ENCODE results near the gene SPAG5. TPM values are rescaled to one million over a fixed set of nuclear protein-coding genes. Genes with fewer than 3 reads are reported as not detected.
"Not testable (repeated sequence)": the region's sequence is repeated elsewhere in the genome, so short reads cannot be mapped to it uniquely, and the experiment has no call there.

Gene SPAG5
- total RNA-seq, 2 donors from 2014 or later = 150 to 326 TPM

DNA sequence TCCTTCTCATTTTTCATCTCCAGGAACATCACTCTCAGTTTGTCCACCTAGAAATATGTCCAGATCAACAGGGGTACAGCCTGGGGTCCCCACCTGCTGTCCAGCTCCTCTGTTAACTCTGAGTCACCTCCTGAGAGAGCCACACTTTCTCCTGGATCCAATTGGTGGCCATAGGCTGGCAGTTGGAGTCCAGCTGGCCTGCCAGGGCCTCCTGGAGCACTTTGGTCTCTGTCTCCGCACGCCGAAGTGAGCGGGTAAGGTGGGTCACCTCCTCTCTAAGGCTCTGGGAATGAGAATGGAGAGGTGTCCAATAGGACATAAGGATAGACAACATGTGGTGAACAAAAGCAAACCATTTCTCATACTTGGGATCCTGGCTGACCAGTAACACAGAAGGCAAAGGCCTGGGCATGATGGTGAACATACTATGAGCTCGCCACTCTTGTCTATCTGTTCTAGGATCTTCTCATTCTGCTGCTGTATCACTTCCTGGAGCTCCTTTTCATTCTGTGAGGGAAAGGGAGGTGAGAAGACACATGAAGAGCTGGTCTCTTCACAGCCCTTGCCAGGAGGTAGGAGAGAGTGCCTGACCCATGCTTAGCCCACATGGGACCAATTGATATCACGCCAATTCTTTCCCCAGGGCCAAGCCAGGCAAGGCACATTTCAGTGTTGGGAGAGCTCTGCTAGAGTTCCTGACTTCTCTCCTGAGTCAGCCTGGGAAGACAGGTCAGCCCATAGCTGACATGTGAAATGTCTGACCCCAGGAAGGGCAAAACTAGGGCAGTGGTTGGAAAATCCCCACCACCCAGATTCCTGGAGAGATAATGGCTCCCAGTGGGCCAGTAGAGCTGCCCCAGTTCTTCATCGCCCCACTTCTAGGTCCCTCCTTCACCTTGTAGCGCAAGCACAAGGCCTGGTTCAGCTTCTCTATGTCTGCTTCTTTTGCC lies 20.3 kb downstream of the SPAG5 start:
- H3K9me3 Mint-ChIP-seq = no peaks in the 10 kb centered on the region
- H3K36me3 Mint-ChIP-seq = peaks cover 18 to 32% of the 10 kb centered on the region in 2 donors
- DNase-seq (ENCODE audit: low spot score in 2 of 2) = no peak
- no peak for ATAC-seq
- H3K27ac Mint-ChIP-seq = peak overlapping the region; percentile 13 to 92

DNA sequence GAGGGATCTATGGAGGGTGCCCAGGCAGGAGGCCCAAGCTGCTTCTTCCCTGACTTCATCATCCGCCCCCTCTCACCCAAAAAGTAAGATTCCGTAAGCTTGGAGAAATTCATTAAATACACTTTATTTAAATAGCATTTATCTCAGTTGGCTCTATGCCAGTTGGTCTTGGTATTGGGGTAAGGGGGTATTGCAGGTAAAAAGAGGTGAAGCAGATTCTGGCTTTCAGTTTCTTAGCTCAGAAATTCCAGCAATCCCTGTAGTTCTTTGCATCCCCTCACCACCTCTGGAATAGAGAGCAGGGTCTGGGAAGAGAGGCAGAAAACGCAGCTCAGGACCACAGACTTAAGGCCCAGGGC lies 21.4 kb downstream of the SPAG5 start:
- Mint-ChIP-seq H3K27ac (peak overlapping the region in 1 of 2 donors; percentile 60), H3K9me3 (no peaks in the 10 kb centered on the region), H3K36me3 (peaks cover 18 to 39% of the 10 kb centered on the region in 2 donors)
- DNase-seq (ENCODE audit: low spot score in 2 of 2) = no peak
- ATAC-seq = no peak

DNA sequence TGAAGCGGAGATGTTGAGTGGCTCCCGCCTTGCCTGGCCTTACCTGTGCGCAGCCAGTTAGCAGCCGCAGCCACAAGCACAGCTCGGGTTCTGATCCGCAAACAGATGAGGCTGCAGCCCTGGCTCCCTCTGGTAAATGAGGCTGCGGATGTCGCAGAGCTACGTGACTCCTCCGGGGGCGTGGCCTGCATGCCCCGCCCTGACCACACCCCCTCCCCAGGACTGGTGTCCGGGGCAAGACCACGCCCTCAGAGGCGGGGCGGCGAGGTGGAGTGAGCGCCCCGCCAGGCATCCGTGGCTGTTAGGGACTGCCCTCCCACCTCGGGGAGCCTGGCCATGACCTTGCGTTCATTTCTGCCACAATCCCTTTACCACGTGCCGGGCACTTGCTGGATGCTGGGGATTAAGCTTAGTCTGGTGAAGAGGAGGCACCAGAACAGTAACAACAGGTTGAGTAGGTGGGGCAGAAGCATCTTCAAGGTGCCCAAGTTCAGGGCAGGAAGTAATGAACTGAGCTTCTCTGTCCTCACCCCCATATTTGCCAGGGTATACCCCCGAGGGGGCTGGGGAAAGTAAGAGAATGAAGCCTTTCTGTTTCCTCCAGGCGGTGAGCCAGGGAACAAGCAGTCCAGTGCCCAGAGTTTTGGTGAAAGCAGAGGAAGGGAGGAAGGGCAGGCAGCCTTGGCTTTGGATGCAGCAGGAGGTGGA lies 21.9 kb downstream of the SPAG5 start, which contains the start of gene ALDOC:
TSS of gene ALDOC (minus strand) at position 138 of the 708 bp plus-strand sequence. CDS start 1,363 bp downstream, outside the sequence.
- DNase-seq (ENCODE audit: low spot score in 2 of 2) (peak; percentile 96 to 99), ATAC-seq (peak; percentile 91 to 93)
- peak within 1 kb of the TSS; percentile 60 to 94 for H3K27ac Mint-ChIP-seq
- no peaks in the 10 kb centered on the region for H3K9me3 Mint-ChIP-seq
- peaks cover 18 to 39% of the 10 kb centered on the region in 2 donors for H3K36me3 Mint-ChIP-seq

DNA sequence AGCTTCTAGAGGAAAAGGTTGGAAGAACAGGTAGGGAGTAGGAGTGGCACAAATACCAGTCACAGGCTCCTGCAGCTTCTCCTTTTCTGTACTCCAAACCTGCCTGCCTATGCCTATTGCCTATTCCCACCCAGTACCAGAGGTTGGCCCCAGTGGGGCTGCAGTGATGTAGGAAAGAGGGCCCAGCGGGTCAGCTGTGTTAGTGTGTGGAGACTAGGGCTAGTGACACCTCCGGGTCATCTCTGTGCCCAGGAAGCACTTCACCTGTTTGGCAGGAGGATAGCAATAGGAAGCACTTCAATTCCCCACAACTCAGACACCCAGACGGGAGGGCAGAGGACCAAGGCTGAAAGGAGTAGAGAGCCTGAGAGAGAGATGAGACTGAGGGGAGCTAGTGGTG lies 22.8 kb downstream of the SPAG5 start:
- H3K9me3 Mint-ChIP-seq; DNase-seq (ENCODE audit: low spot score in 2 of 2); ATAC-seq: not testable (repeated sequence)
- H3K27ac Mint-ChIP-seq = peak overlapping the region; percentile 60 to 94
- peaks cover 22 to 38% of the 10 kb centered on the region in 2 donors for H3K36me3 Mint-ChIP-seq

DNA sequence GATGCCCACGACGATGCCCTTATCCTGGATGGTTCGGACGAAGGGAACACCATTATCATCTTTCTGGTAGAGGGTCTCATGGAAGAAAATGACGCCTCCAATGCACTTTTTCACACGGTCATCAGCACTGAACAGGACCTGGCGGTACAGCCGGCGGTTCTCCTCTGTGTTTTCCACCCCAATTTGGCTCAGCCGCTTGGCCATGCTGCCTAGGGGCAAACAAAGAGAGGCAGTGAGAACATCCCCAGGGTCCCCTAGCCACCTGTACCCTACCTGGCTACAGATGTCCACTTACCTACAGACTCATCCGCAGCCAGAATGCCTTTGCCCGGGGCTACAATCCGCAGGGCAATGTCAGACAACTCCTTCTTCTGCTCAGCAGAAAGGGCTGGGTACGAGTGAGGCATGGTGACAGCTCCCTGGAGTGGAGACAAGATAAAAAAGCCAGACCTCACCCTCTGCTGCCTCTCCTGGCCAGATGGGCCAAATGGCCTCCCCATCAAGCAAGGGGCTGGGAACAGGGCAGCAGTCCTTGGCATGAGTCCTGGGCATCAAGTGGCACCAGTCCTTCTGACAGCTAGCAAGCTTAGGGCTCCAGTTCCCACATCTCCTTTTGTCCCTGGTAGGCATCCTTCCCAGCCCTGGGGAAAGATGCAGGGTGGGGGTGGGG lies 23.6 kb downstream of the SPAG5 start:
- Mint-ChIP-seq H3K27ac (no peak overlapping the region), H3K36me3 (peaks cover 21 to 39% of the 10 kb centered on the region in 2 donors), H3K9me3 (no peaks in the 10 kb centered on the region)
- ATAC-seq (no peak), DNase-seq (ENCODE audit: low spot score in 2 of 2) (no peak)

DNA sequence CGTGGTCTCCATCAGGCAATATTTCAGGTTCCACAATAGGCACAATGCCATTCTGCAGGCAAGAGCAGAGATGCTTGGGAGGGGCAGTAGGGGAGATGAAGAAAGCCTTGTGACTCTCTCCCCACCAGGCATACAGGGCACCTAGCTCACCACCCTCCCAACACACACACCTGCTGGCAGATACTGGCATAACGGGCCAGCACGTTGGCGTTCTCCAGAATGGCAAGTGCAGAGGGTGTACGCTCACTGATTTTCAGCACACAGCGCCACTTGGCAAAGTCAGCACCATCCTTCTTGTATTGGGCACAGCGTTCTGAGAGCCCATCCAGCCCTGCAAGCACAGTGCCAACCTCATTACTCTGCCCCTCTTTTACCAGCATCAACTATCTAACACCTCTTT lies 24.3 kb downstream of the SPAG5 start:
- DNase-seq (ENCODE audit: low spot score in 2 of 2) = no peak
- Mint-ChIP-seq H3K36me3 (peaks cover 19 to 46% of the 10 kb centered on the region in 2 donors), H3K9me3 (no peaks in the 10 kb centered on the region), H3K27ac (no peak overlapping the region)
- no peak for ATAC-seq

DNA sequence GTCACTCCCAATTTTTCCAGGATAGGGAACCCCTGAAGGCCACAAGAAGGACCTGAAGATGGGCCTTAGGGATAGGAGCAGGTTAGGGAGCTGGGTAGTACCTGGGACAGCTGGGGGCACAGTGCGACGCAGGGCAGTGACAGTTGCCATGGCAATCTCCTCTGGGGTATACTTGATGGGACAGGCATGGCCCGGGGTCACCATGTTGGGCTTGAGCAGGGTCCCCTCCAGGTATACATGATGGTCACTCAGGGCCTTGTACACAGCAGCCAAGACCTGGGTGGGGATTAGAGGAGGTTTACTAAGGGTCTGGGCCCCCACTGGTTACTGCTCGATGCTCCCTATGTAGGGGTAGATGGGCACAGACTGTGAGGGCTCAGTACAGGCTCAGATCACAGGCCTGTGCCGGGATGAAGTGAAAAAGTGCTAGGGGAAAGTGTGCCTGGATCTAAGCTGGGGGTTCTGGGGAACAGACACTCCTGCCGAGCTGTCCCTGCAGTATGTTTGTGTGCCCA lies 24.8 kb downstream of the SPAG5 start:
- peaks cover 14 to 43% of the 10 kb centered on the region in 2 donors for H3K36me3 Mint-ChIP-seq
- H3K9me3 Mint-ChIP-seq = no peaks in the 10 kb centered on the region
- no peak overlapping the region for H3K27ac Mint-ChIP-seq
- DNase-seq (ENCODE audit: low spot score in 2 of 2) (no peak), ATAC-seq (no peak)

DNA sequence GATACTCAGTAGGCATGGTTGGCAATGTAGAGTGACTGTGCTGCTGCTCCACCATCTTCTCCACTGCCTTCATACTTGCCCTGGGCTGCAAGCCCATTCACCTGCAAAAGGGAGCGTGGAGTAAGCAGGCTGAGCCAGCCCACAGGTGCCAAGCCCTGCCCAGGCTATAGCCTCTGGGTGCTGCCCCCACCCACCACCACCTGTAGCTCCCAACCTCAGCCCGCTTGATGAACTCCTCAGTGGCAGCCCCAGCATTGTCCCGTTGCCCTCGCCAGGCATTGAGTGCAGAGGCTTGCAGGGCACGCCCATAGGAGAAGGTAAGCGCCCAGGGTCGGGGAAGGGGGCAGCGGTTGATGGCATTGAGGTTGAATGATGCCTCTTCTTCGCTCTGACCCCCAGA lies 25.3 kb downstream of the SPAG5 start:
- peaks cover 9 to 38% of the 10 kb centered on the region in 2 donors for H3K36me3 Mint-ChIP-seq
- H3K9me3 Mint-ChIP-seq = no peaks in the 10 kb centered on the region
- no peak overlapping the region for H3K27ac Mint-ChIP-seq
- DNase-seq (ENCODE audit: low spot score in 2 of 2) (no peak), ATAC-seq (no peak)

DNA sequence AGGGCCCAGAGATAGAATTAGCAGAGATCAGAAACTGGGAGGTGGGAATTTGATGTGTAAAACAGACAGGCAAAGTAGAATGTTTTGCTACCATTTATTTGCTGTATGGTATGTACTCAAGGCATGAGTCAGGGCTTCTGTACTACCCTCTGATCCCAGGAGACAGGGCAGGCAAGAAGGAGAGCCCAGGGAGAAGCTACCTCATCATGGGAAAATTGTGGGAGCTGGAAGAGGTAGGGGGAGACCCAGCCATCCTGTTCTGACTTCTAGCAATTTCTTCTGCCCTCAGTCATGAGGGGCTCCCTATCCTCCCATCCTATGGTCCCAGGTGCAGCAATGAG lies 25.8 kb downstream of the SPAG5 start:
- Mint-ChIP-seq H3K27ac (no peak overlapping the region), H3K36me3 (peaks cover 9 to 37% of the 10 kb centered on the region in 2 donors), H3K9me3 (no peaks in the 10 kb centered on the region)
- no peak for ATAC-seq
- no peak for DNase-seq (ENCODE audit: low spot score in 2 of 2)

DNA sequence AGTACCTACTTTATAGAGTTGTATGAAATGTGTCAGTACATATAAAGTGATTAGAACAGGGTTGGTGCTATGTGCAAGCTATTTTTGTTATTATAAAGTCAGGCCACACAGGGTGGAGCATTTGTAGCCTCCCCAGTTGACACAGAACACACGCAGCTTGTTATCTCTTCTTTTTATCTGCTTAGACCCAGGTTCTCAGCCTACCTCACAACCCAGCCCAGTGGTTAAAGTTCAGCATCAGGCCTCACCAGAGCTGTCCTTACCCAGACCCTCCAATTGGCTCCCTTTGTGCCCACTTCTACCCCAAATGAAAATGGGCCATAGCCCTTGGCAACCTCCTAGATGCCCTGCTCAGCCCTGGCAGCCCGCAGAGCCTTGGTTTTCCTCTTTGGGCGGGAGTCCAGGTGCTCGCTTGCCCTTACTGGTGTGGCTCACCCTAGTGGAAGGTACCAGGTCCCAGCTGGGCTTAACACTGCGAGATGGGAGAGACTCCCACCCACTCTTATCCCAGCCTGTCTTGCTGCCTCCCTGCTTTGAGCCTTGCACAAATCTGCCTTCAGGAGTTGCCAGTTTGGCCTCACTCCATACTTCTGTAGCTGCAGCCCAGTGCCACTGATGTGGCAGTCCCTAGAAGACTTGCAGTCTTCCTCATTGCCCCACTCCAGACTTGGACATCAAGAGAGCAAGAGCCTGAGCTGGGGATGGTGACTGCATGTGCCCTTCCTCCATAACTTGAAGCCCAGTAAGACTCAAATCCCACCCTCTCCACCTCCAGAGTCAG lies 26.4 kb downstream of the SPAG5 start:
- DNase-seq (ENCODE audit: low spot score in 2 of 2) (no peak), ATAC-seq (no peak)
- Mint-ChIP-seq H3K27ac (peak overlapping the region; percentile 70 to 93), H3K9me3 (no peaks in the 10 kb centered on the region), H3K36me3 (peaks cover 9 to 37% of the 10 kb centered on the region in 2 donors)

DNA sequence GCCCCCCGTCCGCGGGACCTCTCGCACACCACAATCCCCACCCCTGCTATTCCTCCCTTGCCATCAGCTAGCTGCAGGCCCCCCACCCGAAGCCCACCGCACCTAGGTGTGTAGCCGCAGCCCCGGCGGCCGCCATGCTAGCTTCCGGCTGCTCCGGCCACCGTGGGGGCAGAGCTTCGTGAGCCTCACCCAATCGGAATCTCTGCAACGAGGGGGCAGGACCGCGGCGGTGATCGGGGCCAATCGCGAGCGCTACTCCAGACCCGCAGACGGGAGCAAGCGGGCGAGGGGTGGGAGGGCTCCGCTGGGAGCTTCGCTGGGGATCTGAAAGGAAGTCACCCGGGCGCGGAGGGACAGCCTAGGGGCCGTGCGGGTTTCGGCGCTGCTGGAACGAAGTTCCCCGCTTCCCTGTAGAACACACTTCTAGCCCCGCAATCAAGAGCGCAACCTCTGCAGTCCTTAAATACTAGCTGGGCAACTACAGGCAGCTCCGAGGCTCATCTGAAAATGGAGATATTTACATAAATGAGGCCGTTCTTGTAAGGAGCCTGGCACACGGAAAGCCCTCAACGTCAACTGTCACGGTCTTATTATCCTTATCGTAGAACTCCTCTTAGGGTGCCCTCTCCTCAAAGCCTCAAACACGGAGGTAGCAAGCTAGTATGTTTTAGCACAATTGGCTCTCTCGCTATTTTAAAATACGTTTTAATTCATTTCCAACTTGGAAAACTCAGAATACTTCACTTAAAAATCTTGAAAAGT lies 27.3 kb downstream of the SPAG5 start, which contains the start of gene PIGS:
TSS of gene PIGS (minus strand) at position 164 of the 762 bp plus-strand sequence. CDS start at position 136, 28 bp downstream.
- ATAC-seq (peak; percentile 98), DNase-seq (ENCODE audit: low spot score in 2 of 2) (peak; percentile 90 to 92)
- no peaks in the 10 kb centered on the region for H3K9me3 Mint-ChIP-seq
- peaks cover 9 to 29% of the 10 kb centered on the region in 2 donors for H3K36me3 Mint-ChIP-seq
- H3K27ac Mint-ChIP-seq = peak within 1 kb of the TSS; percentile 93 to 98

DNA sequence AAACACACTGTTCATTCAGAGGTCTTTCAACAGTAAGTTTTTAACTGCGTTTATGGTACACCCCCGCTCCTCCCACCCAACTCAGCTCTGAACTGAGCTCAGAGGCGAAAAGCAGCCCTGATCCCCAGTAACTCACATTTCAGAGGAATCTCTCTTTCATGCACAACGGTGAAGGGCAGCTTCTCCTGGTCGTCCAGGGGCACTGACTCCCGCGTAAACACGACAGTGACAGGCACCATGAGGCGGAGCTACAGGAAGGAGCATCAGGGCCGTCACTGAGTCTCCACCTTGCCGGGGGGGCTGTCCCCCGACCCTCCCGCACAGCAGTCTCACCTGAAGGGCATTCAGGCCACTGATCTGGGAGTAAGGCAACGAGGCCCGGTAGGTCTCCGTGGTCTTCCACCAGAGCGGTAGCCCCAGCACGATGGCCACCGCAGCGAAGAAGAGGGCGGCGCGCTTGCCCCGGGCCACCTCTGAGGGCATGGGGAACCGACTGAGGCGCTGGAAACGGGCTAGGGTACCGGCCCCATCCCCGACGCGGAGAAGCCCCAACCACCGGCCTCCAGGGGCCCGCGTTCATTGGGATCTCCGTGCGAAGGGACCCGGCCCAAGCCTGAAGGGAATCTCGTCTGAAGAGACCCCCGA lies 28.0 kb downstream of the SPAG5 start:
- Mint-ChIP-seq H3K36me3 (peaks cover 9 to 22% of the 10 kb centered on the region in 2 donors), H3K27ac (peak overlapping the region; percentile 93 to 98), H3K9me3 (no peaks in the 10 kb centered on the region)
- peak; percentile 51 to 56 for ATAC-seq
- peak in 1 of 2 donors; percentile 50 for DNase-seq (ENCODE audit: low spot score in 2 of 2)

DNA sequence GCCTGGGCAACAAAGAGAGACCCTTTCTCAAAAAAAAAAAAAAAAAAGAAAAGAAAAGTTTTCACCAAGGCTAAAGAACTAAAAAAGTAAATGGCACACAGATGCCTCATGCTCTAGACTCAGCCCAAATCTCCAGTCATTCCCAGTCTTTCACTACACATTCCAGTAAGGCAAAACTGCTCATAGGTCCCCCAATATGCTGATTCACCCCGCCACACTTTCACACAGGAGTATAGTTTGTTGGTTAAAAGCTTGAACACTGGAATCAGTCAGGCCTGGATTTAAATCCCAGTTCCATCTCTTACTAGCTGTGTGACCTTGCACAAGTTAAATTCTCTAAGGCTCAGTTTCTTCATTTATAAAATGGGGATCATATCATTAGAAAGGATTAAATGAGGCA lies 29.4 kb downstream of the SPAG5 start:
- DNase-seq (ENCODE audit: low spot score in 2 of 2) (no peak), ATAC-seq (no peak)
- peaks cover 9 to 21% of the 10 kb centered on the region in 2 donors for H3K36me3 Mint-ChIP-seq
- H3K9me3 Mint-ChIP-seq = no peaks in the 10 kb centered on the region
- peak overlapping the region; percentile 5 to 44 for H3K27ac Mint-ChIP-seq

DNA sequence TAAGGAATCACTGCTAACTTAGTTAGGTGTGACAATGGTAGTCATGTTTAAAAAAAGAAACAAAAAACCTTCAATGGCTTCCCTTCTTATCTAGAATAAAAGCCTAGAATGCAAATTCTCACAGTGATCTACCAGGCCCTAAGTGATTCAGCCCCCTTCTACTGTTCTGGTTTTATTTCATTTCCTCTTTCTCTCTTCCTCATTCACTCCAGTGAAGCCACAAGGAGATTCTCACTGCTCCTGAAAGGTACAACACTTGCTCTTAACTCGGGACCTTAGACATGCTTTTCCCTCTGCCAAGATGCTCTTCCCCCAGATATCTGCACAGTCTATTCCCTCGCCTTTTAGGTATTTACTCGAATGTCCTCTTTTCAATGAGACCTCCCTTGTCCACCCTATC lies 31.2 kb downstream of the SPAG5 start:
- H3K9me3 Mint-ChIP-seq = no peaks in the 10 kb centered on the region
- H3K36me3 Mint-ChIP-seq = peaks cover 9 to 23% of the 10 kb centered on the region in 2 donors
- no peak for DNase-seq (ENCODE audit: low spot score in 2 of 2)
- no peak for ATAC-seq
- peak overlapping the region; percentile 24 to 73 for H3K27ac Mint-ChIP-seq

DNA sequence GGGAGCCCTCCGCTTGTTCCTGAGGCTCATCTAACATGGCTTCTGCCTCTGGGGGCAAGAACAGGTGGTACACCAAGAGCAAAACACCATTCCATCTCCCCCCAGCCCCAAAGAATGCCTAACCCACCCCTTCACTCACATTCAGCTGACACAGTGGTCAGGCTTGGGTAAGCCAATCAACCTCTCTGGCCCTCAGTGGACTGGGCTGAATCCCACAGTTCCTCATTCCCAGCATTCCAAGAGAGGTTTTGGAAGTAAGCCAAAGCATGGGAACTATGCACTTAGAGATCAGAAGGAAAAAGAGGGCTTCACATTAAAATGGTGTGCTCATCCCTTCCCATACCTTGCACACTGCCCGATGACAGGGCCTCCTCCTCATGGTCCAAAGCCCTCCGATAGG lies 35.4 kb downstream of the SPAG5 start:
- no peaks in the 10 kb centered on the region for H3K9me3 Mint-ChIP-seq
- DNase-seq (ENCODE audit: low spot score in 2 of 2) = no peak
- peaks cover 5 to 14% of the 10 kb centered on the region in 2 donors for H3K36me3 Mint-ChIP-seq
- H3K27ac Mint-ChIP-seq = peak overlapping the region in 1 of 2 donors; percentile 6
- no peak for ATAC-seq

All from activated naive CD4-positive, alpha-beta T cell treated with anti-CD3 and anti-CD28 coated beads, Interleukin-2, amount 50 U/mL, for 72 hours (primary cell).